Colonic mucosa (tissue), 4 donors: ENCODE data around the gene FGF14. TPM values are rescaled to one million over a fixed set of nuclear protein-coding genes. Genes with fewer than 3 reads are reported as not detected.
A peak's percentile ranks its signal among the peaks of the same experiment; 100 is the strongest.

ENCODE experiments used
- DNase-seq: peaks from one replicate; pipeline ENCODE4 v3.0.0-alpha.2; 2020
- H3K27ac ChIP-seq: fragments of 200-600 bp; one replicate; pipeline ENCODE4 v1.8.0; 2021
- H3K27me3 ChIP-seq: fragments of 200-600 bp; one replicate; pipeline ENCODE4 v1.8.0; 2021
- H3K36me3 ChIP-seq: fragments of 200-600 bp; one replicate; pipeline ENCODE4 v1.8.0; 2021
- H3K4me1 ChIP-seq: fragments of 200-600 bp; one replicate; pipeline ENCODE4 v1.8.0; 2021; ENCODE audit warnings: mild to moderate bottlenecking
- H3K4me3 ChIP-seq: fragments of 200-600 bp; one replicate; pipeline ENCODE4 v1.8.0; 2021
- H3K9ac ChIP-seq, 2 donors: one replicate each; pipeline ENCODE4 v1.7.0; 2013; ENCODE audit warnings: control low read depth in 2 of 2, low read depth in 2 of 2, low read length in 2 of 2
- H3K9me3 ChIP-seq: fragments of 200-600 bp; one replicate; pipeline ENCODE4 v1.8.0; 2021
- CTCF ChIP-seq: fragments of 200-600 bp; IDR thresholded peaks from one replicate; pipeline ENCODE4 v1.8.0; 2022; ENCODE audit warnings: antibody characterized with exemption, mild to moderate bottlenecking
- intact Hi-C: fragments of 100-400 bp; cut with DNase I; formaldehyde crosslinking; loops from one replicate; pipeline ENCODE4 v1.14.1; 2022
- total RNA-seq, 2 donors: library from RNA; stranded (reverse); fragmentation: NEBNext Ultra II Directional in 1 of 2; extraction: Animal tissue kit (Norgen Biotek cat#: 25700) in 1 of 2; gene quantifications; one replicate each; pipeline ENCODE4 v1.2.1, GENCODE V29; 2021
- donor health status: healthy.
- donor health status: DM: no; HTN: no; CAD: no.
- donor health status: DM: no; HTN: no; CAD: no.

Gene FGF14
- total RNA-seq, 2 donors from 2014 or later, result 0.62 to 0.85 TPM

- TF ChIP-seq CTCF, result no peak
- H3K36me3 ChIP-seq, result no peaks in the 10 kb centered on the region
- H3K9me3 ChIP-seq, result no peaks in the 10 kb centered on the region
- H3K9ac ChIP-seq, result no peak overlapping the region
- no peak overlapping the region for H3K27ac ChIP-seq
- no peaks in the 10 kb centered on the region for H3K4me1 ChIP-seq
- no peaks in the 10 kb centered on the region for H3K27me3 ChIP-seq
- intact Hi-C loops, result loop anchor here (10.0 kb wide), 1 partner anchor 198 kb away; no protein-coding TSS in a partner anchor
- H3K4me3 ChIP-seq, result no peak overlapping the region
- no peak for DNase-seq
Measured at GRCh38 chr13:101946401-101946800, 455.4 kb downstream of the FGF14 start.

GRCh38 chr13:101945435-101945834, 456.4 kb downstream of the FGF14 start:
- H3K4me1 ChIP-seq, result no peaks in the 10 kb centered on the region
- DNase-seq, result no peak
- no peaks in the 10 kb centered on the region for H3K9me3 ChIP-seq
- H3K36me3 ChIP-seq, result no peaks in the 10 kb centered on the region
- no peak for TF ChIP-seq CTCF
- no peaks in the 10 kb centered on the region for H3K27me3 ChIP-seq
- no peak overlapping the region for H3K9ac ChIP-seq
- no peak overlapping the region for H3K4me3 ChIP-seq
- H3K27ac ChIP-seq, result no peak overlapping the region
- intact Hi-C loops, result loop anchor here (10.0 kb wide), 1 partner anchor 199 kb away; no protein-coding TSS in a partner anchor

- TF ChIP-seq CTCF, result no peak
- Histone ChIP-seq H3K36me3 (no peaks in the 10 kb centered on the region), H3K9me3 (no peaks in the 10 kb centered on the region), H3K9ac (no peak overlapping the region), H3K4me1 (no peaks in the 10 kb centered on the region), H3K4me3 (no peak overlapping the region), H3K27ac (no peak overlapping the region), H3K27me3 (no peaks in the 10 kb centered on the region)
- intact Hi-C loops, result loop anchor here (5.0 to 10.0 kb wide), 3 partner anchors 200 to 613 kb away; no protein-coding TSS in a partner anchor
- DNase-seq, result no peak
Measured at GRCh38 chr13:101944521-101944920, 457.3 kb downstream of the FGF14 start.

- intact Hi-C loops, result loop anchor here (5.0 to 10.0 kb wide), 3 partner anchors 202 to 615 kb away; no protein-coding TSS in a partner anchor
- TF ChIP-seq CTCF, result no peak
- Histone ChIP-seq H3K4me3 (no peak overlapping the region), H3K9ac (no peak overlapping the region), H3K9me3 (no peaks in the 10 kb centered on the region), H3K36me3 (no peaks in the 10 kb centered on the region), H3K27me3 (no peaks in the 10 kb centered on the region), H3K27ac (no peak overlapping the region), H3K4me1 (no peaks in the 10 kb centered on the region)
- no peak for DNase-seq
Measured at GRCh38 chr13:101942535-101943157, 459.2 kb downstream of the FGF14 start.

GRCh38 chr13:101942038-101942437, 459.8 kb downstream of the FGF14 start:
- H3K36me3 ChIP-seq, result no peaks in the 10 kb centered on the region
- no peak overlapping the region for H3K27ac ChIP-seq
- no peaks in the 10 kb centered on the region for H3K4me1 ChIP-seq
- H3K9ac ChIP-seq, result no peak overlapping the region
- H3K9me3 ChIP-seq, result no peaks in the 10 kb centered on the region
- peak; percentile 23 for DNase-seq
- no peak overlapping the region for H3K4me3 ChIP-seq
- intact Hi-C loops, result loop anchor here (5.0 to 10.0 kb wide), 3 partner anchors 203 to 615 kb away; no protein-coding TSS in a partner anchor
- TF ChIP-seq CTCF, result peak; percentile 53
- no peaks in the 10 kb centered on the region for H3K27me3 ChIP-seq
